PC-3 (cell line): ENCODE results near the gene SELENOK.

ENCODE experiments used
- EZH2 ChIP-seq: fragments of 300-600 bp; sonication (generic); IDR thresholded peaks from one replicate; pipeline ENCODE4 v1.6.1; 2017; ENCODE audit warnings: antibody characterized with exemption, mild to moderate bottlenecking, low read length; ENCODE audit not compliant: unreplicated experiment
- TF ChIP-seq, protein P1 (sequence below): fragments of 300-600 bp; sonication (generic); conservative IDR thresholded peaks from 2 replicates; pipeline ENCODE4 v1.5.1; 2017; ENCODE audit warnings: antibody characterized with exemption, low read depth, mild to moderate bottlenecking, low read length

DNA sequence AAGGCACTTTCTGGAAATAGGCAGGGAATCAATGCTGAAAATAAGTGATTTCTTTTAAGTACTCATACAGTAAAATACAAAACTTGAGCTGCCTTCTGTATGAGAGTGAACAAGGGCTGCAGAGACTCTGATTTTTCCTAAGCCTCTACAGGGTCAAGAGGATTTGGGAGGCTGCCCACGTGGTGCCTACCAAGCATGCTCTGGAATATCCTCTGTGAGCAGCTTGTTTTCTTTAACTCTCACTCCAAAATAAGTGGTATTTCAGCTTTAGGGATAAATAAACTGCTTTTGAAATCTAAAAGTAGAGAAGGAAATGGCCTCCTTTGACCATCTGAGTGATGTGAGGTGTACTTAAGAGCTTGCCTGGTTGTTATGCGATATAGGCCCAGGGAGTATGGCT, 8.1 kb upstream of the SELENOK start:
- TF ChIP-seq, protein P1, sequence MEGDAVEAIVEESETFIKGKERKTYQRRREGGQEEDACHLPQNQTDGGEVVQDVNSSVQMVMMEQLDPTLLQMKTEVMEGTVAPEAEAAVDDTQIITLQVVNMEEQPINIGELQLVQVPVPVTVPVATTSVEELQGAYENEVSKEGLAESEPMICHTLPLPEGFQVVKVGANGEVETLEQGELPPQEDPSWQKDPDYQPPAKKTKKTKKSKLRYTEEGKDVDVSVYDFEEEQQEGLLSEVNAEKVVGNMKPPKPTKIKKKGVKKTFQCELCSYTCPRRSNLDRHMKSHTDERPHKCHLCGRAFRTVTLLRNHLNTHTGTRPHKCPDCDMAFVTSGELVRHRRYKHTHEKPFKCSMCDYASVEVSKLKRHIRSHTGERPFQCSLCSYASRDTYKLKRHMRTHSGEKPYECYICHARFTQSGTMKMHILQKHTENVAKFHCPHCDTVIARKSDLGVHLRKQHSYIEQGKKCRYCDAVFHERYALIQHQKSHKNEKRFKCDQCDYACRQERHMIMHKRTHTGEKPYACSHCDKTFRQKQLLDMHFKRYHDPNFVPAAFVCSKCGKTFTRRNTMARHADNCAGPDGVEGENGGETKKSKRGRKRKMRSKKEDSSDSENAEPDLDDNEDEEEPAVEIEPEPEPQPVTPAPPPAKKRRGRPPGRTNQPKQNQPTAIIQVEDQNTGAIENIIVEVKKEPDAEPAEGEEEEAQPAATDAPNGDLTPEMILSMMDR: no peak
- no peak for TF ChIP-seq EZH2
